OCI-LY1 (cell line): Measurements from ENCODE around the gene PLXNA2.

Source experiments
- H2AFZ ChIP-seq: fragments of 200-600 bp; sonication (generic), shearing (Covaris generic); 2 replicates; pipeline ENCODE4 v1.6.0; 2014; ENCODE audit warnings: antibody characterized with exemption, mild to moderate bottlenecking, low read length
- H3F3A ChIP-seq: fragments of 200-600 bp; sonication (generic), shearing (Covaris generic); 2 replicates; pipeline ENCODE4 v1.6.0; 2014; ENCODE audit warnings: mild to moderate bottlenecking, antibody characterized with exemption, low read length, moderate library complexity; ENCODE audit not compliant: insufficient read depth
- H3K27ac ChIP-seq: fragments of 200-600 bp; sonication (generic); 2 replicates; pipeline ENCODE4 v1.5.1; 2014; ENCODE audit warnings: low read length, mixed run types, mild to moderate bottlenecking, low read depth; ENCODE audit not compliant: poor library complexity, severe bottlenecking
- H3K27me3 ChIP-seq: fragments of 200-600 bp; sonication (generic); 2 replicates; pipeline ENCODE4 v1.6.0; 2014; ENCODE audit warnings: antibody characterized with exemption, mild to moderate bottlenecking, low read length, moderate library complexity; ENCODE audit not compliant: insufficient read depth
- H3K36me3 ChIP-seq: fragments of 200-600 bp; sonication (generic); 2 replicates; pipeline ENCODE4 v1.6.1; 2014; ENCODE audit warnings: mild to moderate bottlenecking, antibody characterized with exemption, low read length, moderate library complexity, mixed read lengths; ENCODE audit not compliant: insufficient read depth
- H3K4me1 ChIP-seq: fragments of 200-600 bp; sonication (generic); 2 replicates; pipeline ENCODE4 v1.5.1; 2014; ENCODE audit warnings: mild to moderate bottlenecking, low read length, moderate library complexity; ENCODE audit not compliant: insufficient read depth, severe bottlenecking
- H3K4me2 ChIP-seq: fragments of 200-600 bp; sonication (generic), shearing (Covaris generic); 2 replicates; pipeline ENCODE4 v1.6.1; 2014; ENCODE audit warnings: low read length
- H3K4me3 ChIP-seq: fragments of 200-600 bp; sonication (generic); 2 replicates; pipeline ENCODE4 v1.5.1; 2014; ENCODE audit warnings: low read length, low read depth, mild to moderate bottlenecking, mixed read lengths; ENCODE audit not compliant: poor library complexity, severe bottlenecking
- H3K79me2 ChIP-seq: fragments of 200-600 bp; shearing (Covaris generic); 2 replicates; pipeline ENCODE4 v1.6.1; 2016; ENCODE audit warnings: mixed run types, low read length, mixed read lengths; ENCODE audit not compliant: insufficient read depth
- H3K9ac ChIP-seq: fragments of 200-600 bp; sonication (generic), shearing (Covaris generic); 2 replicates; pipeline ENCODE4 v1.6.1; 2014; ENCODE audit warnings: mild to moderate bottlenecking, low read length, mixed read lengths
- H3K9me2 ChIP-seq: fragments of 200-600 bp; sonication (generic), shearing (Covaris generic); 2 replicates; pipeline ENCODE4 v1.6.1; 2014; ENCODE audit warnings: low read depth, mild to moderate bottlenecking, low read length, mixed read lengths
- H3K9me3 ChIP-seq: fragments of 200-600 bp; shearing (Covaris generic); 2 replicates; pipeline ENCODE4 v1.6.1; 2014; ENCODE audit warnings: low read length, mixed read lengths
- H4K20me1 ChIP-seq: fragments of 200-600 bp; sonication (generic), shearing (Covaris generic); 2 replicates; pipeline ENCODE4 v1.6.0; 2016; ENCODE audit warnings: mild to moderate bottlenecking, low read length; ENCODE audit not compliant: insufficient read depth
- EZH2 ChIP-seq: fragments of 200-600 bp; sonication (generic), shearing (Covaris generic); IDR thresholded peaks from 2 replicates; pipeline ENCODE4 v1.8.0; 2017; ENCODE audit warnings: borderline replicate concordance, mixed run types, mild to moderate bottlenecking, antibody characterized with exemption, low read length, moderate library complexity, mixed read lengths
- TF ChIP-seq, protein P1 (sequence below): fragments of 200-600 bp; sonication (generic), shearing (Covaris generic); IDR thresholded peaks from 2 replicates; pipeline ENCODE4 v1.5.1; 2017; ENCODE audit warnings: mild to moderate bottlenecking, antibody characterized with exemption, low read length, moderate library complexity, mixed read lengths

The PLXNA2 gene

DNA sequence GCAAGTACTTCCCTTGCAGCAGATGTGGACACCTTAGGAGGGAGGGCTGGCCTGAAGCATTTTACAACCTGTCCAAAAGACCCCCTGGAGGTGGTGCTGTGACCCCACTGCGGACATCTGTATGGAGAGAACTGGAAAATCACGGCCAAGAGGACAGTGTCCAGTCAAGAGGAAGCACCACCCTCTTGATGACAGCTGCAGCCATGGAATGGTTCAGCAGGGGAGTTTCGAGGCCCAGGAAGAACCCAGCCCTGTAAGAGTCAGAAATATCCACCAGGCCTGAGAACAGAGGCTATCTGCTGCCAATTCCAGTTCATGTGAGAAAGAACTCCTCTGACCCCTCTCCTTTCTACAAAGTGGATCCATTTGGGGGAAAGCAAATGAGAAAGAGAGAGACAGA, 126.8 kb downstream of the PLXNA2 start:
- H3K9me2 ChIP-seq = no peaks in the 10 kb centered on the region
- H3K36me3 ChIP-seq = no peaks in the 10 kb centered on the region

DNA sequence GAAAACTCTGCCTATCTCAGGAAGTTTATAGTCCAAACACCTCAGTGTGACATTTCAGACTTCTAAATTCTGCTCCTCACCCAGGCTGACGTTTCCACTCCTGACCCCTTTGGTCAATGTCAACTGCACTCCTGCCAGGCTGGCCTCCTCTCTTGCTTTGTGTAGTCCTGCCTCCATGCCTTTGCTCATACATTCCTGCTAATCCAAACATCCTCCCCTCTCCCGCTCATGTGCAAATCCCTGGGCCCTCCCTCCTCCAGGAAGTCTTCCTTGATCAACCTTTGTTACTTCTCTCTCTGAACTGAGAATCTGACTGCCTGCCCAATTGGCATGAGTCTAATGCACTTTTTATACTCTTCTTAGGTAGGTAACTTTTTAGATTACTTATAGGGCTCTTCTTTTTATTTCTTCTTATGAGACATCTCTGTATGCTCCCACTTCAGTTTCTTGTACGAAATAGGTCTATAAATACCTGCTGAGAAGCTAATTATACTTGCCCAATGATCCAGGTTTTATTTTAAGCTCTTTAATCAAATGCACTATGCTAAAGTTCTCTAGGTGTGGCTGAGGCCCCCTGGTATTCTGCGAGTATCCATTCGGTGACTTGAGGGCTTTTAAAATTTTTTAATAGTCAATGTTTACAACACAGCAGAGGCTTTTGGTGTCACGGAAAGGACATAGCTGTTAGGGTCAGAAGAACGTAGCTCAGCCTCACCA, 128.1 kb downstream of the PLXNA2 start:
- Histone ChIP-seq H3K9ac (no peak overlapping the region), H3K4me2 (no peak overlapping the region), H4K20me1 (no peaks in the 10 kb centered on the region), H3K27ac (no peak overlapping the region), H3K36me3 (no peaks in the 10 kb centered on the region), H3K9me2 (no peaks in the 10 kb centered on the region), H2AFZ (no peak overlapping the region), H3K79me2 (no peaks in the 10 kb centered on the region), H3F3A (no peaks in the 10 kb centered on the region), H3K4me1 (no peaks in the 10 kb centered on the region), H3K4me3 (no peak overlapping the region), H3K9me3 (no peaks in the 10 kb centered on the region), H3K27me3 (no peaks in the 10 kb centered on the region)
- TF ChIP-seq, protein P1, sequence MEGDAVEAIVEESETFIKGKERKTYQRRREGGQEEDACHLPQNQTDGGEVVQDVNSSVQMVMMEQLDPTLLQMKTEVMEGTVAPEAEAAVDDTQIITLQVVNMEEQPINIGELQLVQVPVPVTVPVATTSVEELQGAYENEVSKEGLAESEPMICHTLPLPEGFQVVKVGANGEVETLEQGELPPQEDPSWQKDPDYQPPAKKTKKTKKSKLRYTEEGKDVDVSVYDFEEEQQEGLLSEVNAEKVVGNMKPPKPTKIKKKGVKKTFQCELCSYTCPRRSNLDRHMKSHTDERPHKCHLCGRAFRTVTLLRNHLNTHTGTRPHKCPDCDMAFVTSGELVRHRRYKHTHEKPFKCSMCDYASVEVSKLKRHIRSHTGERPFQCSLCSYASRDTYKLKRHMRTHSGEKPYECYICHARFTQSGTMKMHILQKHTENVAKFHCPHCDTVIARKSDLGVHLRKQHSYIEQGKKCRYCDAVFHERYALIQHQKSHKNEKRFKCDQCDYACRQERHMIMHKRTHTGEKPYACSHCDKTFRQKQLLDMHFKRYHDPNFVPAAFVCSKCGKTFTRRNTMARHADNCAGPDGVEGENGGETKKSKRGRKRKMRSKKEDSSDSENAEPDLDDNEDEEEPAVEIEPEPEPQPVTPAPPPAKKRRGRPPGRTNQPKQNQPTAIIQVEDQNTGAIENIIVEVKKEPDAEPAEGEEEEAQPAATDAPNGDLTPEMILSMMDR = no peak

More for the DNA sequence above, 126.8 kb downstream of the PLXNA2 start:
- Histone ChIP-seq H3F3A (no peaks in the 10 kb centered on the region), H4K20me1 (no peaks in the 10 kb centered on the region), H3K79me2 (no peaks in the 10 kb centered on the region), H3K9me3 (no peaks in the 10 kb centered on the region), H3K9ac (no peak overlapping the region), H3K4me2 (no peak overlapping the region), H3K4me3 (no peak overlapping the region), H3K4me1 (no peaks in the 10 kb centered on the region), H2AFZ (no peak overlapping the region), H3K27ac (no peak overlapping the region), H3K27me3 (no peaks in the 10 kb centered on the region)
- no peak for TF ChIP-seq EZH2
- TF ChIP-seq, protein P1 = no peak

DNA sequence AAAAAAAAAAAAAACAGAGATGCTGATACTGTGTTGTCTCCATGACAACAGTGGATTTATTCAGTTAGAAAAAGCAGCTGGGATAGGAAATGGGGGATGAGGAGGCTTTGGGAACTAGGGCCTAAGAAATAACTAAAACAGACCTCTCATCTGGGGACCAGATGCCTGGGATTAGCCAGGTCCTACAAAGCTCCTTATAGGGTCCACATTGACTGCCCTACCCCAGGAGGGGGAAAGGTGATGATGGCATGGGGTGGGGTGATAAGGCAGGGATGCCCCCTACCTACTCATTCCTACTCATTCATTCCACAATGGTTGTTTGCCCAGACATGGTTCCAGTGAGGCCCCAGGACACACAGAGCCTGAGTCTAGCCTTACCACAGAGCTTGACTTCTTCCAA, 131.2 kb downstream of the PLXNA2 start:
- H3K9ac ChIP-seq = no peak overlapping the region
- H3K27me3 ChIP-seq = no peaks in the 10 kb centered on the region
- TF ChIP-seq, protein P1 = no peak
- TF ChIP-seq EZH2 = no peak
- no peak overlapping the region for H3K27ac ChIP-seq
- no peak overlapping the region for H2AFZ ChIP-seq
- no peaks in the 10 kb centered on the region for H3K36me3 ChIP-seq
- no peaks in the 10 kb centered on the region for H3K9me3 ChIP-seq
- no peak overlapping the region for H3K4me2 ChIP-seq
- no peaks in the 10 kb centered on the region for H3F3A ChIP-seq
- H4K20me1 ChIP-seq = no peaks in the 10 kb centered on the region
- no peaks in the 10 kb centered on the region for H3K9me2 ChIP-seq
- H3K79me2 ChIP-seq = no peaks in the 10 kb centered on the region
- H3K4me1 ChIP-seq = no peaks in the 10 kb centered on the region
- H3K4me3 ChIP-seq = no peak overlapping the region
